GM10248 (cell line): ENCODE data around the gene ADPRS.

ENCODE experiments used
- CTCF ChIA-PET: fragments of 300-600 bp; sonication (Branson Sonifier 250); formaldehyde crosslinking; extraction: SDS; loops from one replicate; lab custom pipeline; 2021; ENCODE audit warnings: antibody characterized with exemption; lab: Yijun Ruan, JAX
- POLR2A ChIA-PET: fragments of 350-650 bp; sonication (Branson Sonifier 250); formaldehyde crosslinking; extraction: SDS; loops from one replicate; lab custom pipeline; 2020; ENCODE audit warnings: antibody characterized with exemption; lab: Yijun Ruan, JAX
- DNase-seq: peaks from one replicate; pipeline ENCODE4 v3.0.0; 2012; ENCODE audit errors: extremely low spot score
- TF ChIP-seq, protein P1 (sequence below): IDR thresholded peaks from 2 replicates; pipeline ENCODE4 v1.5.1; 2012; ENCODE audit warnings: mild to moderate bottlenecking, low read depth; ENCODE audit errors: extremely low read depth, missing control alignments, control extremely low read depth

ADPRS gene

GRCh38 chr1:36112823-36113222, 24.1 kb downstream of the ADPRS start:
- ChIA-PET CTCF (no interaction called here), POLR2A (no interaction called here)
- DNase-seq, result no peak

GRCh38 chr1:36114371-36114770, 25.7 kb downstream of the ADPRS start:
- CTCF ChIA-PET, result interaction anchor here (0.8 to 1.3 kb wide), 3 partner anchors 9 to 21 kb away, joined by 3 to 5 read pairs (median 3); no protein-coding TSS in a partner anchor
- POLR2A ChIA-PET, result interaction anchor here (0.7 kb wide), 1 partner anchor 21 kb away, joined by 6 read pairs; no protein-coding TSS in a partner anchor
- TF ChIP-seq, protein P1, sequence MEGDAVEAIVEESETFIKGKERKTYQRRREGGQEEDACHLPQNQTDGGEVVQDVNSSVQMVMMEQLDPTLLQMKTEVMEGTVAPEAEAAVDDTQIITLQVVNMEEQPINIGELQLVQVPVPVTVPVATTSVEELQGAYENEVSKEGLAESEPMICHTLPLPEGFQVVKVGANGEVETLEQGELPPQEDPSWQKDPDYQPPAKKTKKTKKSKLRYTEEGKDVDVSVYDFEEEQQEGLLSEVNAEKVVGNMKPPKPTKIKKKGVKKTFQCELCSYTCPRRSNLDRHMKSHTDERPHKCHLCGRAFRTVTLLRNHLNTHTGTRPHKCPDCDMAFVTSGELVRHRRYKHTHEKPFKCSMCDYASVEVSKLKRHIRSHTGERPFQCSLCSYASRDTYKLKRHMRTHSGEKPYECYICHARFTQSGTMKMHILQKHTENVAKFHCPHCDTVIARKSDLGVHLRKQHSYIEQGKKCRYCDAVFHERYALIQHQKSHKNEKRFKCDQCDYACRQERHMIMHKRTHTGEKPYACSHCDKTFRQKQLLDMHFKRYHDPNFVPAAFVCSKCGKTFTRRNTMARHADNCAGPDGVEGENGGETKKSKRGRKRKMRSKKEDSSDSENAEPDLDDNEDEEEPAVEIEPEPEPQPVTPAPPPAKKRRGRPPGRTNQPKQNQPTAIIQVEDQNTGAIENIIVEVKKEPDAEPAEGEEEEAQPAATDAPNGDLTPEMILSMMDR, result no peak
- no peak for DNase-seq

More at GRCh38 chr1:36112823-36113222, 24.1 kb downstream of the ADPRS start:
- TF ChIP-seq, protein P1, result no peak

- TF ChIP-seq, protein P1, result no peak
- ChIA-PET CTCF (interaction anchor here (0.8 kb wide), 1 partner anchor 10 kb away, joined by 3 read pairs; no protein-coding TSS in a partner anchor), POLR2A (no interaction called here)
- DNase-seq, result no peak
Measured at GRCh38 chr1:36115200-36115669, 26.5 kb downstream of the ADPRS start.

DNA sequence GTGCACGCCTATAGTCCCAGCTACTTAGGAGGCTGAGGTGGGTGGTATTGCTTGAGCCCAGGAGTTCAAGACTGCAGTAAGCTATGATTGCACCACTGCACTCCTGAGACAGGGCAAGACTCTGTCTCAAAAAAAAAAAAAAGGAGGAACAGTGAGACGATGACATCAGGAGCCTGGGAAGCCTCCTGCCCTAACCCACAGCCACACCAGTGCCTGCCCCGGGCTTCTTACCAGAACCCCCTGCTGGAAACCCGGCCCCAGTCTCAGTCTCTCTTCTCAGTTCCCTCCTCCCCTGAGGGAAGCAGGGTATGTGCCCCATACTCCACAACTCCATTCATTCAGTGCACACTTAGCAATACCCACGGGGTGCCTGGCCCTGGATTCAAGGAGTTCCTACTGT, 27.2 kb downstream of the ADPRS start:
- ChIA-PET CTCF (interaction anchor here (0.8 to 4.3 kb wide), 2 partner anchors 19 to 26 kb away, joined by 3 to 35 read pairs; no protein-coding TSS in a partner anchor), POLR2A (no interaction called here)
- TF ChIP-seq, protein P1, result no peak
- DNase-seq, result no peak

DNA sequence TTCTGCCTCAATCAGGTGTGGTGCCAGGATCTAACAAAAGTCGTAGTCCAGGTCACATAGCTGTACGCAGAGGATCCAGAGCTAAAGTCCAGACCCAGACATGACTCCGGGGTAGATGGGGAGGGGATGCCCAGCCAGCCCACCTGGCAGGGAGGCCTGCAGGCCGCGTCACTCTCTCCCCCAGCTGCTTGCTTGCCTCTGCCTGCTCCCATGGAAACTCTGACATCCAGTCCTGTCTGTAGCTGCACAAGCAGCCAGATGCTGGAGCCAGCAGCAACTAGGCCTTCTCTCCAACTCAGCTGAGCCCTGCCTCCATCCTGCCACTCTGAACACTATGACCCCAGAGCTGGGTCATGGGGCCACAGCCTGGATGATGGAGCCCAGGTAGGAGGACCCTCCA, 28.2 kb downstream of the ADPRS start:
- POLR2A ChIA-PET, result no interaction called here
- DNase-seq, result no peak
- TF ChIP-seq, protein P1, result no peak
- CTCF ChIA-PET, result interaction anchor here (0.6 to 4.3 kb wide), 6 partner anchors 11 to 71 kb away, joined by 3 to 35 read pairs (median 8); partner anchors contain the start of gene TRAPPC3

- ChIA-PET CTCF (interaction anchor here (0.8 to 4.3 kb wide), 5 partner anchors 10 to 31 kb away, joined by 3 to 35 read pairs (median 9); partner anchors contain the start of gene TRAPPC3), POLR2A (no interaction called here)
- DNase-seq, result no peak
- TF ChIP-seq, protein P1, result no peak
Measured at GRCh38 chr1:36118447-36119204, 29.9 kb downstream of the ADPRS start.
